ENCODE results near the gene KDM6A.

- no peak for TF ChIP-seq CTCF (IDR thresholded peaks at IDR 0.05; ENCODE audit: low read length)
- TF ChIP-seq EZH2 (IDR thresholded peaks at IDR 0.05; ENCODE audit: borderline replicate concordance, low read length), result no peak
Measured at GRCh38 chrX:44889824-44890223, 16.8 kb downstream of the KDM6A start.
